22Rv1 (cell line): ENCODE data around the gene CHFR.
"Not testable (repeated sequence)": the region's sequence is repeated elsewhere in the genome, so short reads cannot be mapped to it uniquely, and the experiment has no call there.

Experiments used
- H3K27ac ChIP-seq: fragments of 450-650 bp; 2 replicates; pipeline ENCODE4 v1.5.1; 2017
- ZFX ChIP-seq: fragments of 450-650 bp; IDR thresholded peaks from 2 replicates; pipeline ENCODE4 v1.6.1; 2017; ENCODE audit warnings: antibody characterized with exemption, borderline replicate concordance
- TF ChIP-seq, protein P1 (sequence below): fragments of 450-650 bp; IDR thresholded peaks from 2 replicates; pipeline ENCODE4 v1.5.1; 2017; ENCODE audit warnings: mild to moderate bottlenecking

CHFR gene

DNA sequence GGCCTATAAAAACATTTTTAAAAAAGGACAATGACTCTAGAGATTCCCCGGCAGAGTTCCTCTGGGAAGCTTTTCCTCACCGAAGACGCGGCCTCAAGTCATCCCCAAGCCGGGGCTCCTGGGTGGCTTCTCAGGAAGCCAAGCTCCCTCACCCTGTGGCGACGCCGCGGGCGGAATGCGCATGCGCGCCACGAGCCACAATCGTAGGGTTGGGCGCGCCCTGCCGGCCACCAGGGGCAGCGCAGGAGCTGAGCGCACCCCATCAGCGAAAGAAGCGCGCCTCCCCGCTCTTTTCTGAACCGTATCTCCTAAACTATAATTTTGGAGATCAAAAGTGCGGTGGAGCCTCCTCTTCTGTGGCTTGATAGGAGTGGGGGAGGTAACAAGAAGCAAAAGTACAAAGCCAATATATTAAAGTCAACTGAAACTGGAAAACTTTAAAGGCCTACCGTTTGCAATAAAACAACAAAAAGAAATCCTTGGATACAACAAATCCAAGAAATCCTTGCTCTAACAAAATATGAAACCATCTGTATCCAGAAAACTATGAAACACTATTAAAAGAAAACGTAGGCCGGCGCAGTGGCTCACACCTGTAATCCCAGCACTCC lies 17.4 kb upstream of the CHFR start:
- no peak overlapping the region for H3K27ac ChIP-seq
- TF ChIP-seq, protein P1, sequence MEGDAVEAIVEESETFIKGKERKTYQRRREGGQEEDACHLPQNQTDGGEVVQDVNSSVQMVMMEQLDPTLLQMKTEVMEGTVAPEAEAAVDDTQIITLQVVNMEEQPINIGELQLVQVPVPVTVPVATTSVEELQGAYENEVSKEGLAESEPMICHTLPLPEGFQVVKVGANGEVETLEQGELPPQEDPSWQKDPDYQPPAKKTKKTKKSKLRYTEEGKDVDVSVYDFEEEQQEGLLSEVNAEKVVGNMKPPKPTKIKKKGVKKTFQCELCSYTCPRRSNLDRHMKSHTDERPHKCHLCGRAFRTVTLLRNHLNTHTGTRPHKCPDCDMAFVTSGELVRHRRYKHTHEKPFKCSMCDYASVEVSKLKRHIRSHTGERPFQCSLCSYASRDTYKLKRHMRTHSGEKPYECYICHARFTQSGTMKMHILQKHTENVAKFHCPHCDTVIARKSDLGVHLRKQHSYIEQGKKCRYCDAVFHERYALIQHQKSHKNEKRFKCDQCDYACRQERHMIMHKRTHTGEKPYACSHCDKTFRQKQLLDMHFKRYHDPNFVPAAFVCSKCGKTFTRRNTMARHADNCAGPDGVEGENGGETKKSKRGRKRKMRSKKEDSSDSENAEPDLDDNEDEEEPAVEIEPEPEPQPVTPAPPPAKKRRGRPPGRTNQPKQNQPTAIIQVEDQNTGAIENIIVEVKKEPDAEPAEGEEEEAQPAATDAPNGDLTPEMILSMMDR = peak; percentile 96
- no peak for TF ChIP-seq ZFX

DNA sequence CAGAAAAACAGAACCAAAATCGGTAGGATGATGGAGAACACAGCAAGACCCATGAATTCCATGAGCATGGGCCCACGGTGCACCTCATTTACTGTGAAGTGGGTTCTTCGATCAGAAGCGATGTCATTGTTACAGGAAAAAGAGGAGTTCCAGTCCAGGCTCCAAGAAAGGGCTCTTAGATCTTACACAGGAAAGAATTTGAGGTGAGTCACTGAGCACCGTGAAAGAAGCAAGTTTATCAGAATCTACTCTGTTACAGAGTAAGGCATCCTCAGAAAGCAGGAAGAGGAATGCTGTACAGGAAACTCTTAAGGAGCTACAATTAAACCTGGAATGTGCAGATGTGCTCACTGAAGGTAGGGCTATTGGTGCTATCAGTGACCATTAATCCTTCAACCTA lies 11.6 kb upstream of the CHFR start:
- no peak overlapping the region for H3K27ac ChIP-seq
- TF ChIP-seq, protein P1 = no peak
- TF ChIP-seq ZFX = no peak

- no peak for TF ChIP-seq ZFX
- TF ChIP-seq, protein P1 = no peak
- no peak overlapping the region for H3K27ac ChIP-seq
Measured at GRCh38 chr12:132888852-132889251, 1.4 kb upstream of the CHFR start.

- TF ChIP-seq ZFX = no peak
- TF ChIP-seq, protein P1 = no peak
- peak overlapping the region; percentile 91 for H3K27ac ChIP-seq
Measured at GRCh38 chr12:132886529-132887477, 602 bp downstream of the CHFR start.

- no peak overlapping the region for H3K27ac ChIP-seq
- TF ChIP-seq ZFX = no peak
- TF ChIP-seq, protein P1 = no peak
Measured at GRCh38 chr12:132881818-132882217, 5.6 kb downstream of the CHFR start.

DNA sequence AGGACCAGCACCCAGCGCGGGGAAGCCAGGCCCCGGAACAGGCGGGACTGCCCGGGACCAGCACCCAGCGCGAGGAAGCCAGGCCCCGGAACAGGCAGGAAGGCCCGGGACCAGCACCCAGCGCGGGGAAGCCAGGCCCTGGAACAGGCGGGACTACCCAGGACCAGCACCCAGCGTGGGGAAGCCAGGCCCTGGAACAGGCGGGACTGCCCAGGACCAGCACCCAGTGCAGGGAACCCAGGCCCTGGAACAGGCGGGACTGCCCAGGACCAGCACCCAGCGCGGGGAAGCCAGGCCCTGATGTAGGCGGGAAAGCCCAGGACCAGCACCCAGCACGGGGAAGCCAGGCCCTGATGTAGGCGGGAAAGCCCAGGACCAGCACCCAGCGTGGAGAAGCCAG lies 12.8 kb downstream of the CHFR start:
- not testable (repeated sequence) for H3K27ac ChIP-seq

DNA sequence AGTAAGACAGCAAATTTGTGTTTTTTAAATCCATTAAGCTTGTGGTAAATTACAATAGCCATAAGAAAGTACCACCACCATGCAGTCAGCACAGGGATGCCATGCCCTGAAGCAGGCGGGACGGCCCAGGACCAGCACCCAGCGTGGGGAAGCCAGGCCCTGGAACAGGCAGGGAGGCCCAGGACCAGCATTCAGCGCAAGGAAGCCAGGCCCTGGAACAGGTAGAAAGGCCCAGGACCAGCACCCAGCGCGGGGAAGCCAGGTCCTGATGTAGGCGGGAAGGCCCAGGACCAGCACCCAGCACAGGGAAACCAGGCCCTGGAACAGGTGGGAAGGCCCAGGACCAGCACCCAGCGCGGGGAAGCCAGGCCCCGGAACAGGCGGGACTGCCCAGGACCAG lies 13.2 kb downstream of the CHFR start:
- H3K27ac ChIP-seq = no peak overlapping the region
- TF ChIP-seq ZFX = no peak
- TF ChIP-seq, protein P1 = no peak
